A549 (cell line): ENCODE measurements around the gene TARM1. TPM values are rescaled to one million over a fixed set of nuclear protein-coding genes. Genes with fewer than 3 reads are reported as not detected.

Experiments used
- ATAC-seq, 2 experiments: fragments of 200-7000 bp in 1 of 2; fragments of >200 bp in 1 of 2; cut with Nextera tagmentation in 1 of 2; cut with Tn5 transposase in 1 of 2; 3 replicates each; pipeline versions ENCODE4 v1.8.0 to v1.9.1; 2018 to 2020; ENCODE audit warnings: mild to moderate bottlenecking in 1 of 2, moderate library complexity in 1 of 2
- CTCF ChIA-PET: fragments of 300-600 bp; sonication (Branson Sonifier 250); formaldehyde crosslinking; extraction: SDS; loops from one replicate; lab custom pipeline; 2021; ENCODE audit warnings: antibody characterized with exemption, inconsistent platforms; lab: Yijun Ruan, JAX
- POLR2A ChIA-PET: fragments of 350-600 bp; formaldehyde crosslinking; extraction: SDS; loops from one replicate; lab custom pipeline; 2021; ENCODE audit warnings: antibody characterized with exemption, inconsistent platforms; lab: Yijun Ruan, JAX
- DNase-seq, 2 experiments: peaks; one replicate each; pipeline versions ENCODE4 v3.0.0 to v3.0.0-alpha.2; 2011 to 2016; ENCODE audit warnings: low read depth in 1 of 2, low spot score in 1 of 2
- FAIRE-seq: peaks from 2 replicates; lab custom pipeline; 2011; peaks lifted over from hg19 to GRCh38; lab: Jason Lieb, UNC
- H3K27ac ChIP-seq, 2 experiments: fragments of >200 bp; sonication (Bioruptor Twin); formaldehyde crosslinking; 3 replicates each; pipeline ENCODE4 v1.5.1; 2016 to 2017
- H3K4me1 ChIP-seq: fragments of >200 bp; sonication (Bioruptor Twin); formaldehyde crosslinking; 3 replicates; pipeline ENCODE4 v1.6.1; 2016
- H3K4me2 ChIP-seq: fragments of >200 bp; sonication (Bioruptor Twin); formaldehyde crosslinking; 3 replicates; pipeline ENCODE4 v1.6.1; 2016
- H3K4me3 ChIP-seq: fragments of >200 bp; sonication (Bioruptor Twin); formaldehyde crosslinking; 3 replicates; pipeline ENCODE4 v1.5.1; 2016
- H3K9me3 ChIP-seq: fragments of >200 bp; sonication (Bioruptor Twin); formaldehyde crosslinking; 3 replicates; pipeline ENCODE4 v1.6.1; 2016
- CBX2 ChIP-seq: fragments of 200-600 bp; sonication (generic); IDR thresholded peaks from 2 replicates; pipeline ENCODE4 v1.6.1; 2016; ENCODE audit warnings: low read depth, mild to moderate bottlenecking, borderline replicate concordance
- EHF ChIP-seq: fragments of 250-450 bp; sonication (Bioruptor Pico); IDR thresholded peaks from 2 replicates; pipeline ENCODE4 v1.5.0; 2020; ENCODE audit warnings: mild to moderate bottlenecking
- FOSL2 ChIP-seq, 2 experiments: fragments of 450-650 bp in 1 of 2; fragments of >200 bp in 1 of 2; sonication (Bioruptor Twin) in 1 of 2; formaldehyde crosslinking; IDR thresholded peaks; 2 replicates each; pipeline versions ENCODE4 v1.5.0 to v1.6.1; 2016 to 2020; ENCODE audit warnings: mild to moderate bottlenecking in 1 of 2, moderate library complexity in 1 of 2
- GATA3 ChIP-seq: IDR thresholded peaks from 2 replicates; pipeline ENCODE4 v1.6.1; 2012; ENCODE audit warnings: borderline replicate concordance
- HDAC2 ChIP-seq: fragments of 200-600 bp; sonication (generic); IDR thresholded peaks from 2 replicates; pipeline ENCODE4 v1.6.1; 2016
- HEYL ChIP-seq: fragments of 250-450 bp; sonication (Bioruptor Pico); IDR thresholded peaks from 2 replicates; pipeline ENCODE4 v1.8.0; 2021; ENCODE audit warnings: mild to moderate bottlenecking, moderate library complexity
- HMGXB4 ChIP-seq: fragments of 250-450 bp; sonication (Bioruptor Pico); IDR thresholded peaks from 2 replicates; pipeline ENCODE4 v1.5.0; 2021; ENCODE audit warnings: mild to moderate bottlenecking, moderate library complexity, borderline replicate concordance
- KDM5A ChIP-seq: fragments of 200-600 bp; sonication (generic); IDR thresholded peaks from 2 replicates; pipeline ENCODE4 v1.6.1; 2016; ENCODE audit warnings: antibody characterized with exemption, mild to moderate bottlenecking
- MAFK ChIP-seq: fragments of 450-650 bp; IDR thresholded peaks from 2 replicates; pipeline ENCODE4 v1.6.1; 2014; ENCODE audit not compliant: partially characterized antibody
- MAX ChIP-seq: IDR thresholded peaks from 2 replicates; pipeline ENCODE4 v1.6.1; 2012
- NFE2L2 ChIP-seq: fragments of 150-350 bp; conservative IDR thresholded peaks from 2 replicates; pipeline ENCODE4 v1.6.1; 2014; ENCODE audit warnings: low read length
- POLR2A ChIP-seq: IDR thresholded peaks from 2 replicates; pipeline ENCODE4 v1.6.1; 2012; ENCODE audit warnings: mild to moderate bottlenecking, low read length
- RARB ChIP-seq: fragments of 250-450 bp; sonication (Bioruptor Pico); IDR thresholded peaks from 2 replicates; pipeline ENCODE4 v1.8.0; 2021; ENCODE audit warnings: mild to moderate bottlenecking, moderate library complexity
- TP53 ChIP-seq: fragments of 250-450 bp; sonication (Bioruptor Pico); IDR thresholded peaks from 2 replicates; pipeline ENCODE4 v1.5.0; 2021; ENCODE audit warnings: mild to moderate bottlenecking, moderate library complexity
- USF2 ChIP-seq: fragments of 450-650 bp; IDR thresholded peaks from 2 replicates; pipeline ENCODE4 v1.6.1; 2014; ENCODE audit warnings: antibody characterized with exemption
- WGBS: methylation state at CpG from one replicate; pipeline ENCODE4 v1.1.6; 2017; ENCODE audit errors: missing lambda C conversion rate; 5-methylcytosine and 5-hydroxymethylcytosine counted together
- polyA plus RNA-seq, 4 experiments: library from polyadenylated mRNA; depleted of rRNA in 3 of 4; stranded (reverse); fragments of >200 nt; fragmentation: RNase III in 1 of 4; extraction: RNeasy Plus Mini Kit Qiagen cat#74134 plus additional on column Dnase treatment in 1 of 4; gene quantifications; 2 replicates in 3 of 4; 3 replicates in 1 of 4; pipeline ENCODE4 v1.2.3, GENCODE V29; 2011 to 2017
- TF ChIP-seq, protein P1 (sequence below): fragments of 150-350 bp; IDR thresholded peaks from 2 replicates; pipeline ENCODE4 v1.6.1; 2014; ENCODE audit warnings: low read depth, mild to moderate bottlenecking, low read length

Gene TARM1
- polyA plus RNA-seq, 2 of the 4 experiments (the other 2 are of a cell fraction): not detected

DNA sequence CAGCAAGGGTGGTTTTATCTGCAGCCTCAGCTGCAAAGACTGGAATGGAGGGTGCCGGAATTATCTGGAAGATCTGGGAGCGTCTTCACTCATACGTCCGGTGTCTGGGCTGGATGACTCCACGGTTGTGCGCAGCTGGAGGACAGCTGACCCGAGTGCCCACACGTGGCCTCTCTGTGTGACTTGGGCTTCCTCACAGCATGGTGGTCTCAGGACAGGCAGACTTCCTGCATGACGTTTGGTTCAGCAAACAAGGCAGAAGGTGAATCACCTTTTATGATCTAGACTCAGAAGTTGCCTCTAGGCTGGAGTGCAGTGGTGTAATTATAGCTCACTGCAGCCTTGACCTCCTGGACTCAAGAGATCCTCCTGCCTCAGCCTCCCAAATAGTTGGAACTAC lies 56.5 kb downstream of the TARM1 start:
- Histone ChIP-seq H3K4me1 (peaks cover 31% of the 10 kb centered on the region), H3K4me2 (no peak overlapping the region), H3K27ac (peak overlapping the region; percentile 85 to 92; a peak in 5 of 6 replicates)
- WGBS: 77% methylated on average over 9 of the region's 9 CpGs
- DNase-seq (peak in 1 of 2 experiments; percentile 71), ATAC-seq (no peak)
- POLR2A ChIA-PET: interaction anchor here (0.7 to 3.0 kb wide), 3 partner anchors 36 to 159 kb away, joined by 4 to 31 read pairs (median 4); no protein-coding TSS in a partner anchor
- peak; percentile 33; the same call in 1 of the 2 replicates for TF ChIP-seq GATA3
- TF ChIP-seq TP53: no peak
- TF ChIP-seq HEYL (CRISPR knock-in tag): no peak
- no peak for TF ChIP-seq FOSL2 (IDR thresholded peaks at IDR 0.05)
- TF ChIP-seq FOSL2 (CRISPR knock-in tag; IDR thresholded peaks at IDR 0.05): peak; percentile 63
- no peak for TF ChIP-seq MAFK
- no peak for TF ChIP-seq KDM5A
- no peak for TF ChIP-seq HMGXB4 (CRISPR knock-in tag)
- no peak for TF ChIP-seq NFE2L2
- TF ChIP-seq, all 56 proteins: peak for 2
- H3K9me3 ChIP-seq: peaks cover 3% of the 10 kb centered on the region; the same call in 1 of the 3 replicates
- no peak for FAIRE-seq
- no peak overlapping the region for H3K4me3 ChIP-seq
- CTCF ChIA-PET: interaction anchor here (0.6 to 8.2 kb wide), 46 partner anchors 8 to 235 kb away, joined by 3 to 148 read pairs (median 13); partner anchors contain the start of genes CACNG6, CACNG7, CNOT3 and MYADM

DNA sequence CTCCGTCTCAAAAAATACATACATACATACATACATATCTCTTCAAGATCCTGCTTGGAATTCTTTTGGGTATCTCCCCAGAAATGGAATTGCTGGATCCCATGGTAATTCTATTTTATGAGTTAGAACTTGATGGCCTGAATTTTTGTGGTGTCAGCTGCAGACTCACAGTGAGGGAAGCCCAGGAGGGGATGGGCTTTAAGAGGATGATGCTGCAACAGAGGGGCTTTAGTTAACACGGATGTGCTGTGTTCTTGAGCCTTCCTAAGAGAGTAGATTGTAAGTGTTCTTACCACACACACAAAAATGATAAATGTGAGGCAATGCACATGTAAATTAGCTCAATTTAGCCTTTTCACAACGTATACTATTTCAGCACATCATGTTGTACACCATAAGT lies 58.0 kb downstream of the TARM1 start:
- 29% methylated on average over 3 of the region's 3 CpGs for WGBS
- peak overlapping the region; percentile 85 to 92 for H3K27ac ChIP-seq
- no peak overlapping the region for H3K4me3 ChIP-seq
- TF ChIP-seq MAX (no peak), EHF (CRISPR knock-in tag) (0 out of 2 replicates have a peak, but pooled peaks have one; percentile 15), RARB (no peak)
- TF ChIP-seq, all 56 proteins: peak for 1
- Histone ChIP-seq H3K4me2 (peak overlapping the region; percentile 55), H3K4me1 (peaks cover 40% of the 10 kb centered on the region), H3K9me3 (peaks cover 3% of the 10 kb centered on the region; the same call in 1 of the 3 replicates)
- no peak for ATAC-seq
- ChIA-PET CTCF (interaction anchor here (0.7 to 8.2 kb wide), 65 partner anchors 9 to 230 kb away, joined by 3 to 148 read pairs (median 8); partner anchors contain the start of genes CACNG6, CACNG7, CNOT3 and MYADM), POLR2A (interaction anchor here (1.3 to 3.0 kb wide), 4 partner anchors 32 to 155 kb away, joined by 3 to 31 read pairs (median 6); partner anchors contain the start of genes CACNG6 and MYADM)
- FAIRE-seq: peak; percentile 74
- peak in 1 of 2 experiments; percentile 45 for DNase-seq

GRCh38 chr19:54021932-54022331 lies 59.2 kb downstream of the TARM1 start:
- Histone ChIP-seq H3K4me3 (no peak overlapping the region), H3K27ac (peak overlapping the region; percentile 85 to 92), H3K4me2 (no peak overlapping the region), H3K4me1 (peaks cover 40% of the 10 kb centered on the region), H3K9me3 (peaks cover 13% of the 10 kb centered on the region)
- FAIRE-seq: no peak
- POLR2A ChIA-PET: interaction anchor here (0.6 kb wide), 1 partner anchor 121 kb away, joined by 7 read pairs; no protein-coding TSS in a partner anchor
- TF ChIP-seq POLR2A (no peak), HDAC2 (no peak), CBX2 (no peak), MAX (no peak), USF2 (no peak), GATA3 (no peak)
- TF ChIP-seq, protein P1, sequence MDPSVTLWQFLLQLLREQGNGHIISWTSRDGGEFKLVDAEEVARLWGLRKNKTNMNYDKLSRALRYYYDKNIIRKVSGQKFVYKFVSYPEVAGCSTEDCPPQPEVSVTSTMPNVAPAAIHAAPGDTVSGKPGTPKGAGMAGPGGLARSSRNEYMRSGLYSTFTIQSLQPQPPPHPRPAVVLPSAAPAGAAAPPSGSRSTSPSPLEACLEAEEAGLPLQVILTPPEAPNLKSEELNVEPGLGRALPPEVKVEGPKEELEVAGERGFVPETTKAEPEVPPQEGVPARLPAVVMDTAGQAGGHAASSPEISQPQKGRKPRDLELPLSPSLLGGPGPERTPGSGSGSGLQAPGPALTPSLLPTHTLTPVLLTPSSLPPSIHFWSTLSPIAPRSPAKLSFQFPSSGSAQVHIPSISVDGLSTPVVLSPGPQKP: no peak
- 87% methylated on average over 13 of the region's 13 CpGs for WGBS
- ATAC-seq: no peak
- CTCF ChIA-PET: interaction anchor here (1.1 to 7.9 kb wide), 16 partner anchors 8 to 229 kb away, joined by 4 to 88 read pairs (median 26); partner anchors contain the start of genes CACNG6, MYADM and PRKCG
- DNase-seq: no peak
